Panc1 (cell line): ENCODE results near the gene BICD2. TPM values are rescaled to one million over a fixed set of nuclear protein-coding genes. Genes with fewer than 3 reads are reported as not detected.

Source experiments
- ATAC-seq: fragments of 200-7000 bp; cut with Tn5 transposase; 2 replicates; pipeline ENCODE4 v1.9.1; 2020; ENCODE audit warnings: mild to moderate bottlenecking, moderate library complexity
- BruUV-seq: library from RNA; stranded (reverse); fragments of 400-500 nt; replicated peaks from 2 replicates; lab custom pipeline; 2021; lab: Mats Ljungman, UMichigan
- CTCF ChIA-PET: fragments of 300-600 bp; sonication (Branson Sonifier 250); formaldehyde crosslinking; loops from one replicate; lab custom pipeline; 2022; ENCODE audit warnings: antibody characterized with exemption; lab: Charles Lee
- POLR2A ChIA-PET: fragments of 300-600 bp; sonication (Branson Sonifier 250); formaldehyde crosslinking; loops from one replicate; lab custom pipeline; 2022; ENCODE audit warnings: antibody characterized with exemption; lab: Charles Lee
- DNase-seq: peaks from one replicate; pipeline ENCODE4 v3.0.0-alpha.2; 2010; ENCODE audit warnings: low read depth, low spot score
- H3K27ac ChIP-seq: 2 replicates; pipeline ENCODE4 v1.5.1; 2011; ENCODE audit warnings: mild to moderate bottlenecking, low read length, inconsistent platforms
- H3K27me3 ChIP-seq: fragments of 200-500 bp; sonication (Bioruptor generic); 2 replicates; pipeline ENCODE4 v1.6.0; 2014; ENCODE audit warnings: low read length, inconsistent platforms; ENCODE audit not compliant: control insufficient read depth, insufficient read depth
- H3K36me3 ChIP-seq: fragments of 200-500 bp; sonication (Bioruptor generic); 2 replicates; pipeline ENCODE4 v1.5.1; 2014; ENCODE audit warnings: inconsistent platforms, mild to moderate bottlenecking, low read length, moderate library complexity; ENCODE audit not compliant: control insufficient read depth, insufficient read depth
- H3K4me1 ChIP-seq: 2 replicates; pipeline ENCODE4 v1.5.1; 2011; ENCODE audit warnings: inconsistent platforms, mild to moderate bottlenecking, low read length, moderate library complexity; ENCODE audit not compliant: control insufficient read depth, insufficient read depth
- H3K4me3 ChIP-seq, 2 experiments: 2 replicates each; pipeline ENCODE4 v1.5.1; 2011 to 2012; ENCODE audit warnings: low read depth in 2 of 2, low read length in 2 of 2, mild to moderate bottlenecking in 2 of 2, inconsistent platforms in 1 of 2, moderate library complexity in 1 of 2
- H3K9me3 ChIP-seq: fragments of 200-500 bp; sonication (Bioruptor generic); 2 replicates; pipeline ENCODE4 v1.5.1; 2014; ENCODE audit warnings: low read depth, mild to moderate bottlenecking, inconsistent platforms, low read length, moderate library complexity; ENCODE audit not compliant: control insufficient read depth, insufficient read depth
- POLR2AphosphoS5 ChIP-seq: IDR thresholded peaks from 2 replicates; pipeline ENCODE4 v1.6.1; 2012; ENCODE audit warnings: mild to moderate bottlenecking, low read depth, low read length, moderate library complexity
- SIN3A ChIP-seq: IDR thresholded peaks from 2 replicates; pipeline ENCODE4 v1.6.1; 2012; ENCODE audit warnings: low read depth, mild to moderate bottlenecking, low read length, moderate library complexity, borderline replicate concordance; ENCODE audit not compliant: insufficient read depth
- TCF7L2 ChIP-seq: IDR thresholded peaks from 2 replicates; pipeline ENCODE4 v1.6.1; 2011; ENCODE audit warnings: mild to moderate bottlenecking, low read depth, low read length, inconsistent platforms
- in situ Hi-C: cut with HindIII; loops from 2 replicates; pipeline ENCODE4 v1.10.0; 2016; ENCODE audit warnings: low sequenced_read_pairs, low pct_unique_long_range_greater_than_20kb
- intact Hi-C: fragments of 100-400 bp; cut with micrococcal nuclease; formaldehyde crosslinking; loops from one replicate; pipeline ENCODE4 v1.10.0; 2022; ENCODE audit not compliant: unreplicated experiment
- total RNA-seq: library from RNA; stranded (reverse); gene quantifications from one replicate; pipeline ENCODE4 v1.2.1, GENCODE V29; 2021; ENCODE audit not compliant: unreplicated experiment
- TF ChIP-seq, protein P1 (sequence below), 2 experiments: IDR thresholded peaks; 2 replicates each; pipeline ENCODE4 v1.6.1; 2011 to 2012; ENCODE audit warnings: low read depth in 2 of 2, control low read depth in 1 of 2, low read length in 1 of 2, mild to moderate bottlenecking in 1 of 2, moderate library complexity in 1 of 2; ENCODE audit not compliant: insufficient read depth in 1 of 2
- TF ChIP-seq, protein P2 (sequence below): fragments of 450-650 bp; IDR thresholded peaks from 2 replicates; pipeline ENCODE4 v1.5.1; 2017; ENCODE audit warnings: mild to moderate bottlenecking

The BICD2 gene
- total RNA-seq, 1 experiment from 2014 or later = 17.3 TPM

DNA sequence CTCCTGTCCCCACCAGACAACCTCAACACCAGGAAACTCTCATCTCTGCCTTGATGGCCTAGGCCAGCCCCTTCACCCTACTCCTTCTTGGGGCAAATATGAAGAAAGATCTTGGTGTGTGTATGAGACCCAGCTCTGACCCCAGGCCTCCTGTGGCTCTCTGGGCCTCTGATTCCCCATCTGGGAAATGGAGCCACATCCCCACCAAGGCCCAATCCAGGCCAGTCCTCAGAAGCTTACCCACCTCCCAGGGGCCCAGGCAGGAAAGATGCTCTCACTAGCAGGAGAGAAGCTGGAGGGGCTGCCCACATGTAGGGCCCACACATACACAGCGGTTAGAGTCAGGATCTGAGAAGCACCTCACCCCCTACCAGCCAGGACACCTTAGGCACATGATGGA, 38.9 kb downstream of the BICD2 start:
- no TSS peak for BruUV-seq
- in situ Hi-C loops = no loop called here
- DNase-seq (no peak), ATAC-seq (no peak)
- Histone ChIP-seq H3K9me3 (no peaks in the 10 kb centered on the region), H3K27me3 (no peaks in the 10 kb centered on the region), H3K4me1 (no peaks in the 10 kb centered on the region), H3K36me3 (no peaks in the 10 kb centered on the region), H3K27ac (no peak overlapping the region), H3K4me3 (no peak overlapping the region)
- no peak for TF ChIP-seq TCF7L2
- TF ChIP-seq, protein P1, sequence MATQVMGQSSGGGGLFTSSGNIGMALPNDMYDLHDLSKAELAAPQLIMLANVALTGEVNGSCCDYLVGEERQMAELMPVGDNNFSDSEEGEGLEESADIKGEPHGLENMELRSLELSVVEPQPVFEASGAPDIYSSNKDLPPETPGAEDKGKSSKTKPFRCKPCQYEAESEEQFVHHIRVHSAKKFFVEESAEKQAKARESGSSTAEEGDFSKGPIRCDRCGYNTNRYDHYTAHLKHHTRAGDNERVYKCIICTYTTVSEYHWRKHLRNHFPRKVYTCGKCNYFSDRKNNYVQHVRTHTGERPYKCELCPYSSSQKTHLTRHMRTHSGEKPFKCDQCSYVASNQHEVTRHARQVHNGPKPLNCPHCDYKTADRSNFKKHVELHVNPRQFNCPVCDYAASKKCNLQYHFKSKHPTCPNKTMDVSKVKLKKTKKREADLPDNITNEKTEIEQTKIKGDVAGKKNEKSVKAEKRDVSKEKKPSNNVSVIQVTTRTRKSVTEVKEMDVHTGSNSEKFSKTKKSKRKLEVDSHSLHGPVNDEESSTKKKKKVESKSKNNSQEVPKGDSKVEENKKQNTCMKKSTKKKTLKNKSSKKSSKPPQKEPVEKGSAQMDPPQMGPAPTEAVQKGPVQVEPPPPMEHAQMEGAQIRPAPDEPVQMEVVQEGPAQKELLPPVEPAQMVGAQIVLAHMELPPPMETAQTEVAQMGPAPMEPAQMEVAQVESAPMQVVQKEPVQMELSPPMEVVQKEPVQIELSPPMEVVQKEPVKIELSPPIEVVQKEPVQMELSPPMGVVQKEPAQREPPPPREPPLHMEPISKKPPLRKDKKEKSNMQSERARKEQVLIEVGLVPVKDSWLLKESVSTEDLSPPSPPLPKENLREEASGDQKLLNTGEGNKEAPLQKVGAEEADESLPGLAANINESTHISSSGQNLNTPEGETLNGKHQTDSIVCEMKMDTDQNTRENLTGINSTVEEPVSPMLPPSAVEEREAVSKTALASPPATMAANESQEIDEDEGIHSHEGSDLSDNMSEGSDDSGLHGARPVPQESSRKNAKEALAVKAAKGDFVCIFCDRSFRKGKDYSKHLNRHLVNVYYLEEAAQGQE (IDR thresholded peaks at IDR 0.05; ENCODE audit: insufficient read depth in 1 of 2, low read depth in 2 of 2, low read length in 1 of 2) = no peak
- no peak for TF ChIP-seq POLR2AphosphoS5
- TF ChIP-seq, protein P2, sequence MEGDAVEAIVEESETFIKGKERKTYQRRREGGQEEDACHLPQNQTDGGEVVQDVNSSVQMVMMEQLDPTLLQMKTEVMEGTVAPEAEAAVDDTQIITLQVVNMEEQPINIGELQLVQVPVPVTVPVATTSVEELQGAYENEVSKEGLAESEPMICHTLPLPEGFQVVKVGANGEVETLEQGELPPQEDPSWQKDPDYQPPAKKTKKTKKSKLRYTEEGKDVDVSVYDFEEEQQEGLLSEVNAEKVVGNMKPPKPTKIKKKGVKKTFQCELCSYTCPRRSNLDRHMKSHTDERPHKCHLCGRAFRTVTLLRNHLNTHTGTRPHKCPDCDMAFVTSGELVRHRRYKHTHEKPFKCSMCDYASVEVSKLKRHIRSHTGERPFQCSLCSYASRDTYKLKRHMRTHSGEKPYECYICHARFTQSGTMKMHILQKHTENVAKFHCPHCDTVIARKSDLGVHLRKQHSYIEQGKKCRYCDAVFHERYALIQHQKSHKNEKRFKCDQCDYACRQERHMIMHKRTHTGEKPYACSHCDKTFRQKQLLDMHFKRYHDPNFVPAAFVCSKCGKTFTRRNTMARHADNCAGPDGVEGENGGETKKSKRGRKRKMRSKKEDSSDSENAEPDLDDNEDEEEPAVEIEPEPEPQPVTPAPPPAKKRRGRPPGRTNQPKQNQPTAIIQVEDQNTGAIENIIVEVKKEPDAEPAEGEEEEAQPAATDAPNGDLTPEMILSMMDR = no peak
- no peak for TF ChIP-seq SIN3A
- intact Hi-C loops = no loop called here
- CTCF ChIA-PET = no interaction called here
- POLR2A ChIA-PET = no interaction called here

DNA sequence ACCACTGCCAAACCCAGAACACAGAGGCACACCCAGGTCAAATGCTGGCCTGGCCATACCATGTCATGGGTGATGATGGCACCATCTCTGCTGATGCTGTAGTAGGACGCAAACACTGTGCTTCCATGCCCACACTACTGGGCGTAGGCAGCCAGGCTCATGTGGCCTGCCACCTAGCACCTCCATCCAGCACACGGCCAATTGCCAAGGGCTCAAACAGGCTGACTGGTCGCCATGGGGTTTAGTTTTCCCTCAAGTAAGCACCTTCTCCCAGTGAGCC, 39.4 kb downstream of the BICD2 start:
- ChIA-PET POLR2A (no interaction called here), CTCF (no interaction called here)
- intact Hi-C loops = no loop called here
- Histone ChIP-seq H3K36me3 (no peaks in the 10 kb centered on the region), H3K27ac (no peak overlapping the region), H3K27me3 (no peaks in the 10 kb centered on the region), H3K9me3 (no peaks in the 10 kb centered on the region), H3K4me1 (no peaks in the 10 kb centered on the region), H3K4me3 (no peak overlapping the region)
- no peak for DNase-seq
- no TSS peak for BruUV-seq
- no peak for ATAC-seq
- TF ChIP-seq, protein P2 = no peak
- TF ChIP-seq POLR2AphosphoS5 (no peak), TCF7L2 (no peak), SIN3A (no peak)
- TF ChIP-seq, protein P1 (IDR thresholded peaks at IDR 0.05; ENCODE audit: insufficient read depth in 1 of 2, low read depth in 2 of 2, low read length in 1 of 2) = no peak
- in situ Hi-C loops = no loop called here
